Measurements from ENCODE around the gene TMPRSS6.

The TMPRSS6 gene

GRCh38 chr22:37118083-37118482 lies 8.6 kb upstream of the TMPRSS6 start:
- Mint-ChIP-seq H3K4me1 (no peaks in the 10 kb centered on the region), H3K4me3 (no peak overlapping the region), H3K27me3 (ENCODE audit: low read depth) (peaks cover 18% of the 10 kb centered on the region), H3K9me3 (no peaks in the 10 kb centered on the region), H3K27ac (no peak overlapping the region), H3K36me3 (ENCODE audit: low read depth) (no peaks in the 10 kb centered on the region)
- TF ChIP-seq CTCF (IDR thresholded peaks at IDR 0.05; ENCODE audit: unreplicated experiment in 3 of 3) = no peak

GRCh38 chr22:37117092-37117491 lies 7.6 kb upstream of the TMPRSS6 start:
- H3K27ac Mint-ChIP-seq = no peak overlapping the region
- H3K4me3 Mint-ChIP-seq = no peak overlapping the region
- peaks cover 20% of the 10 kb centered on the region for H3K27me3 Mint-ChIP-seq (ENCODE audit: low read depth)
- H3K36me3 Mint-ChIP-seq (ENCODE audit: low read depth) = no peaks in the 10 kb centered on the region
- H3K4me1 Mint-ChIP-seq = no peaks in the 10 kb centered on the region
- TF ChIP-seq CTCF (IDR thresholded peaks at IDR 0.05; ENCODE audit: unreplicated experiment in 3 of 3) = no peak
- no peaks in the 10 kb centered on the region for H3K9me3 Mint-ChIP-seq

GRCh38 chr22:37115032-37115431 lies 5.5 kb upstream of the TMPRSS6 start:
- Mint-ChIP-seq H3K9me3 (no peaks in the 10 kb centered on the region), H3K4me1 (no peaks in the 10 kb centered on the region), H3K27ac (no peak overlapping the region)

GRCh38 chr22:37113757-37114156 lies 4.2 kb upstream of the TMPRSS6 start:
- no peaks in the 10 kb centered on the region for H3K9me3 Mint-ChIP-seq
- no peak for TF ChIP-seq CTCF (IDR thresholded peaks at IDR 0.05; ENCODE audit: unreplicated experiment in 3 of 3)
- H3K36me3 Mint-ChIP-seq (ENCODE audit: low read depth) = no peaks in the 10 kb centered on the region
- peaks cover 25% of the 10 kb centered on the region for H3K27me3 Mint-ChIP-seq (ENCODE audit: low read depth)
- H3K4me3 Mint-ChIP-seq = no peak overlapping the region
- no peaks in the 10 kb centered on the region for H3K4me1 Mint-ChIP-seq
- no peak overlapping the region for H3K27ac Mint-ChIP-seq

More at GRCh38 chr22:37115032-37115431, 5.5 kb upstream of the TMPRSS6 start:
- Mint-ChIP-seq H3K36me3 (ENCODE audit: low read depth) (no peaks in the 10 kb centered on the region), H3K27me3 (ENCODE audit: low read depth) (peaks cover 25% of the 10 kb centered on the region), H3K4me3 (no peak overlapping the region)
- no peak for TF ChIP-seq CTCF (IDR thresholded peaks at IDR 0.05; ENCODE audit: unreplicated experiment in 3 of 3)

- Mint-ChIP-seq H3K4me3 (no peak overlapping the region), H3K27me3 (ENCODE audit: low read depth) (peaks cover 30% of the 10 kb centered on the region)
Measured at GRCh38 chr22:37112084-37112728, 2.7 kb upstream of the TMPRSS6 start.

More at GRCh38 chr22:37112084-37112728, 2.7 kb upstream of the TMPRSS6 start:
- Mint-ChIP-seq H3K27ac (no peak overlapping the region), H3K4me1 (peaks cover 5% of the 10 kb centered on the region), H3K9me3 (no peaks in the 10 kb centered on the region), H3K36me3 (ENCODE audit: low read depth) (no peaks in the 10 kb centered on the region)
- TF ChIP-seq CTCF (IDR thresholded peaks at IDR 0.05; ENCODE audit: unreplicated experiment in 3 of 3) = no peak
